Activated T-cell treated with anti-CD3 and anti-CD28 coated beads, Interleukin-2, amount 50 U/mL, for 72 hours (primary cell): ENCODE results near the gene MAP3K5. TPM values are rescaled to one million over a fixed set of nuclear protein-coding genes. Genes with fewer than 3 reads are reported as not detected.

Experiments
- ATAC-seq, 2 donors: fragments of 150-1000 bp; cut with Tn5 transposase; replicated peaks in 1 of 2; 2 replicates each; pipeline ENCODE4 v1.10.0; 2021; ENCODE audit warnings: moderate library complexity in 2 of 2, mild to moderate bottlenecking in 1 of 2
- DNase-seq, 2 donors: peaks; one replicate each; pipeline ENCODE4 v3.0.0; 2021 to 2022; ENCODE audit warnings: mixed read lengths in 1 of 2
- H3K27ac Mint-ChIP-seq: one replicate; pipeline ENCODE4 v1.8.0; 2022; ENCODE audit warnings: mild to moderate bottlenecking, moderate library complexity, mixed read lengths
- H3K27me3 Mint-ChIP-seq: one replicate; pipeline ENCODE4 v1.8.0; 2022; ENCODE audit warnings: low read depth, mixed read lengths
- H3K36me3 Mint-ChIP-seq, 2 donors: one replicate each; pipeline ENCODE4 v1.8.0; 2022; ENCODE audit warnings: mixed read lengths in 2 of 2, mild to moderate bottlenecking in 1 of 2; ENCODE audit not compliant: insufficient read depth in 2 of 2
- H3K4me1 Mint-ChIP-seq: one replicate; pipeline ENCODE4 v1.8.0; 2022; ENCODE audit warnings: low read depth, mixed read lengths
- H3K4me3 Mint-ChIP-seq, 2 donors: one replicate each; pipeline ENCODE4 v1.8.0; 2022; ENCODE audit warnings: mild to moderate bottlenecking in 2 of 2, mixed read lengths in 2 of 2, moderate library complexity in 2 of 2
- H3K9me3 Mint-ChIP-seq, 2 donors: one replicate each; pipeline ENCODE4 v1.8.0; 2022; ENCODE audit warnings: mixed read lengths in 2 of 2
- total RNA-seq, 2 donors: library from RNA; stranded (reverse); gene quantifications; one replicate each; pipeline ENCODE4 v1.2.3, GENCODE V29; 2022

Gene MAP3K5
- total RNA-seq, 2 donors from 2014 or later, result 12.8 to 18.5 TPM

- DNase-seq (no peak), ATAC-seq (no peak)
- Mint-ChIP-seq H3K4me1 (peaks cover 21% of the 10 kb centered on the region), H3K27me3 (peaks cover 27% of the 10 kb centered on the region), H3K36me3 (no peaks in the 10 kb centered on the region), H3K9me3 (no peaks in the 10 kb centered on the region), H3K27ac (no peak overlapping the region), H3K4me3 (no peak overlapping the region)
Measured at GRCh38 chr6:136524339-136524935, 267.8 kb downstream of the MAP3K5 start.

- Mint-ChIP-seq H3K27ac (no peak overlapping the region), H3K4me1 (peaks cover 21% of the 10 kb centered on the region), H3K36me3 (no peaks in the 10 kb centered on the region), H3K4me3 (no peak overlapping the region), H3K9me3 (no peaks in the 10 kb centered on the region), H3K27me3 (peaks cover 27% of the 10 kb centered on the region)
- DNase-seq, result no peak
- no peak for ATAC-seq
Measured at GRCh38 chr6:136523196-136523595, 269.1 kb downstream of the MAP3K5 start.

GRCh38 chr6:136522636-136523035 lies 269.6 kb downstream of the MAP3K5 start:
- no peak overlapping the region for H3K27ac Mint-ChIP-seq
- peaks cover 22% of the 10 kb centered on the region for H3K27me3 Mint-ChIP-seq
- H3K9me3 Mint-ChIP-seq, result no peaks in the 10 kb centered on the region
- H3K4me3 Mint-ChIP-seq, result no peak overlapping the region
- DNase-seq (no peak), ATAC-seq (no peak)
- peaks cover 21% of the 10 kb centered on the region for H3K4me1 Mint-ChIP-seq
- no peaks in the 10 kb centered on the region for H3K36me3 Mint-ChIP-seq

GRCh38 chr6:136521911-136522310 lies 270.4 kb downstream of the MAP3K5 start:
- Mint-ChIP-seq H3K4me3 (no peak overlapping the region), H3K27me3 (peaks cover 15% of the 10 kb centered on the region), H3K36me3 (no peaks in the 10 kb centered on the region), H3K9me3 (no peaks in the 10 kb centered on the region), H3K27ac (no peak overlapping the region), H3K4me1 (peaks cover 21% of the 10 kb centered on the region)
- ATAC-seq, result no peak
- DNase-seq, result no peak

GRCh38 chr6:136521427-136521826 lies 270.9 kb downstream of the MAP3K5 start:
- no peak for ATAC-seq
- DNase-seq, result no peak
- no peak overlapping the region for H3K27ac Mint-ChIP-seq
- no peaks in the 10 kb centered on the region for H3K9me3 Mint-ChIP-seq
- H3K4me3 Mint-ChIP-seq, result no peak overlapping the region
- peaks cover 18% of the 10 kb centered on the region for H3K4me1 Mint-ChIP-seq
- peaks cover 11% of the 10 kb centered on the region for H3K27me3 Mint-ChIP-seq
- H3K36me3 Mint-ChIP-seq, result no peaks in the 10 kb centered on the region

- Mint-ChIP-seq H3K9me3 (no peaks in the 10 kb centered on the region), H3K36me3 (no peaks in the 10 kb centered on the region), H3K27me3 (peaks cover 5% of the 10 kb centered on the region), H3K27ac (no peak overlapping the region), H3K4me1 (peaks cover 12% of the 10 kb centered on the region), H3K4me3 (no peak overlapping the region)
- no peak for ATAC-seq
- DNase-seq, result no peak
Measured at GRCh38 chr6:136520517-136520916, 271.8 kb downstream of the MAP3K5 start.

- ATAC-seq, result no peak
- no peaks in the 10 kb centered on the region for H3K9me3 Mint-ChIP-seq
- DNase-seq, result no peak
- no peak overlapping the region for H3K27ac Mint-ChIP-seq
- H3K36me3 Mint-ChIP-seq, result no peaks in the 10 kb centered on the region
- H3K27me3 Mint-ChIP-seq, result peaks cover 5% of the 10 kb centered on the region
- H3K4me3 Mint-ChIP-seq, result no peak overlapping the region
- no peaks in the 10 kb centered on the region for H3K4me1 Mint-ChIP-seq
Measured at GRCh38 chr6:136517582-136517981, 274.7 kb downstream of the MAP3K5 start.

- ATAC-seq (no peak), DNase-seq (no peak)
- Mint-ChIP-seq H3K27ac (no peak overlapping the region), H3K36me3 (no peaks in the 10 kb centered on the region), H3K27me3 (peaks cover 5% of the 10 kb centered on the region), H3K9me3 (no peaks in the 10 kb centered on the region), H3K4me1 (no peaks in the 10 kb centered on the region), H3K4me3 (no peak overlapping the region)
Measured at GRCh38 chr6:136517002-136517401, 275.3 kb downstream of the MAP3K5 start.

GRCh38 chr6:136514591-136514990 lies 277.7 kb downstream of the MAP3K5 start:
- Mint-ChIP-seq H3K9me3 (no peaks in the 10 kb centered on the region), H3K27ac (no peak overlapping the region)

GRCh38 chr6:136511926-136512325 lies 280.4 kb downstream of the MAP3K5 start:
- Mint-ChIP-seq H3K4me1 (peaks cover 25% of the 10 kb centered on the region), H3K27me3 (no peaks in the 10 kb centered on the region), H3K27ac (no peak overlapping the region), H3K9me3 (no peaks in the 10 kb centered on the region), H3K4me3 (no peak overlapping the region), H3K36me3 (no peaks in the 10 kb centered on the region)
- DNase-seq (no peak), ATAC-seq (no peak)

More at GRCh38 chr6:136514591-136514990, 277.7 kb downstream of the MAP3K5 start:
- Mint-ChIP-seq H3K4me3 (no peak overlapping the region), H3K27me3 (no peaks in the 10 kb centered on the region), H3K36me3 (no peaks in the 10 kb centered on the region), H3K4me1 (peaks cover 20% of the 10 kb centered on the region)
- no peak for ATAC-seq
- DNase-seq, result no peak

- Mint-ChIP-seq H3K27me3 (no peaks in the 10 kb centered on the region), H3K4me1 (peaks cover 25% of the 10 kb centered on the region), H3K4me3 (no peak overlapping the region), H3K36me3 (no peaks in the 10 kb centered on the region), H3K9me3 (no peaks in the 10 kb centered on the region), H3K27ac (no peak overlapping the region)
- no peak for ATAC-seq
- no peak for DNase-seq
Measured at GRCh38 chr6:136511397-136511796, 280.9 kb downstream of the MAP3K5 start.

GRCh38 chr6:136510782-136511181 lies 281.5 kb downstream of the MAP3K5 start:
- DNase-seq (peak in 1 of 2 donors; percentile 21), ATAC-seq (peak; percentile 87 to 88)
- Mint-ChIP-seq H3K27me3 (no peaks in the 10 kb centered on the region), H3K4me3 (peak overlapping the region in 1 of 2 donors; percentile 47), H3K27ac (peak overlapping the region; percentile 72), H3K9me3 (no peaks in the 10 kb centered on the region), H3K4me1 (peaks cover 25% of the 10 kb centered on the region), H3K36me3 (no peaks in the 10 kb centered on the region)

GRCh38 chr6:136510299-136510698 lies 282.0 kb downstream of the MAP3K5 start:
- H3K4me3 Mint-ChIP-seq, result peak overlapping the region; percentile 51 to 53
- DNase-seq (peak; percentile 13 to 33), ATAC-seq (peak; percentile 81 to 82)
- no peaks in the 10 kb centered on the region for H3K36me3 Mint-ChIP-seq
- H3K4me1 Mint-ChIP-seq, result peaks cover 25% of the 10 kb centered on the region
- no peaks in the 10 kb centered on the region for H3K9me3 Mint-ChIP-seq
- no peaks in the 10 kb centered on the region for H3K27me3 Mint-ChIP-seq
- no peak overlapping the region for H3K27ac Mint-ChIP-seq

GRCh38 chr6:136508725-136509392 lies 283.4 kb downstream of the MAP3K5 start:
- ATAC-seq (no peak), DNase-seq (no peak)
- Mint-ChIP-seq H3K36me3 (no peaks in the 10 kb centered on the region), H3K4me1 (peaks cover 25% of the 10 kb centered on the region), H3K27me3 (no peaks in the 10 kb centered on the region), H3K27ac (no peak overlapping the region), H3K4me3 (no peak overlapping the region), H3K9me3 (no peaks in the 10 kb centered on the region)
